Stimulated activated CD4-positive, alpha-beta T cell treated with anti-CD3 and anti-CD28 coated beads, Interleukin-12 subunit alpha, Interleukin-12 subunit beta, amount 100 ng/mL, for 4 hours (primary cell): ENCODE data around the gene SNAI3.

ENCODE experiments used
- DNase-seq: peaks from one replicate; pipeline ENCODE4 v3.0.0-alpha.2; 2020

SNAI3 gene

GRCh38 chr16:88631920-88632586 lies 54.3 kb downstream of the SNAI3 start:
- no peak for DNase-seq

GRCh38 chr16:88631384-88631783 lies 54.9 kb downstream of the SNAI3 start:
- no peak for DNase-seq

GRCh38 chr16:88630941-88631340 lies 55.4 kb downstream of the SNAI3 start:
- DNase-seq = no peak

- DNase-seq = no peak
These were observed 55.9 kb downstream of the SNAI3 start for GRCh38 chr16:88630433-88630832.

- no peak for DNase-seq
These were observed 56.5 kb downstream of the SNAI3 start for GRCh38 chr16:88629835-88630234.

- no peak for DNase-seq
These were observed 57.8 kb downstream of the SNAI3 start for GRCh38 chr16:88628512-88628974.
